SU-DHL-6 (cell line): Measurements from ENCODE around the gene CYB5A.

ENCODE experiments used
- H2AFZ ChIP-seq: fragments of 200-600 bp; sonication (generic); 2 replicates; pipeline ENCODE4 v1.6.1; 2014; ENCODE audit warnings: low read depth, mild to moderate bottlenecking, moderate library complexity, mixed read lengths, antibody characterized with exemption, low read length; ENCODE audit not compliant: severe bottlenecking
- H3F3A ChIP-seq: fragments of 200-600 bp; shearing (Covaris generic); 2 replicates; pipeline ENCODE4 v1.6.0; 2016; ENCODE audit warnings: antibody characterized with exemption, mild to moderate bottlenecking; ENCODE audit not compliant: insufficient read depth
- H3K27ac ChIP-seq: fragments of 200-600 bp; sonication (generic); 2 replicates; pipeline ENCODE4 v1.5.1; 2016; ENCODE audit warnings: low read depth, mild to moderate bottlenecking, low read length, moderate library complexity, mixed read lengths
- H3K27me3 ChIP-seq: fragments of 200-600 bp; sonication (generic), shearing (Covaris generic); 2 replicates; pipeline ENCODE4 v1.6.0; 2014; ENCODE audit warnings: mild to moderate bottlenecking, low read length
- H3K36me3 ChIP-seq: fragments of 200-600 bp; sonication (generic); 2 replicates; pipeline ENCODE4 v1.6.1; 2014; ENCODE audit warnings: mild to moderate bottlenecking, low read length, mixed read lengths
- H3K4me2 ChIP-seq: fragments of 300-600, 200-600 bp; shearing (Covaris generic), sonication (generic); 2 replicates; pipeline ENCODE4 v1.6.0; 2014; ENCODE audit warnings: low read length, low read depth, mild to moderate bottlenecking; ENCODE audit not compliant: poor library complexity, severe bottlenecking
- H3K4me3 ChIP-seq: fragments of 200-600 bp; sonication (generic); 2 replicates; pipeline ENCODE4 v1.5.1; 2014; ENCODE audit warnings: antibody characterized with exemption, low read length, mild to moderate bottlenecking, mixed read lengths; ENCODE audit not compliant: insufficient read depth, poor library complexity, severe bottlenecking
- H3K79me2 ChIP-seq: fragments of 200-600 bp; sonication (generic); 2 replicates; pipeline ENCODE4 v1.6.1; 2014; ENCODE audit warnings: mild to moderate bottlenecking, low read length, moderate library complexity; ENCODE audit not compliant: insufficient read depth
- H3K9ac ChIP-seq: fragments of 200-600 bp; sonication (generic); 2 replicates; pipeline ENCODE4 v1.7.0; 2014; ENCODE audit warnings: mild to moderate bottlenecking, low read length
- H3K9me2 ChIP-seq: fragments of 200-600 bp; sonication (generic); replicated peaks from 2 replicates; pipeline ENCODE4 v1.6.1; 2014; ENCODE audit warnings: low read length; ENCODE audit not compliant: insufficient read depth
- H3K9me3 ChIP-seq: fragments of 200-600 bp; sonication (generic); 2 replicates; pipeline ENCODE4 v1.6.1; 2014; ENCODE audit warnings: low read length, mixed read lengths; ENCODE audit not compliant: insufficient read depth
- H4K20me1 ChIP-seq: fragments of 200-600 bp; sonication (generic); 2 replicates; pipeline ENCODE4 v1.6.1; 2014; ENCODE audit warnings: low read depth, mild to moderate bottlenecking, antibody characterized with exemption, low read length, moderate library complexity, mixed read lengths
- EZH2phosphoT487 ChIP-seq: fragments of 200-600 bp; sonication (generic), shearing (Covaris generic); conservative IDR thresholded peaks from 2 replicates; pipeline ENCODE4 v1.6.1; 2018; ENCODE audit warnings: mild to moderate bottlenecking, antibody characterized with exemption, low read length, moderate library complexity, mixed read lengths
- TF ChIP-seq, protein P1 (sequence below): fragments of 200-600 bp; sonication (generic); IDR thresholded peaks from one replicate; pipeline ENCODE4 v1.5.1; 2017; ENCODE audit warnings: antibody characterized with exemption, mild to moderate bottlenecking, low read length, moderate library complexity; ENCODE audit not compliant: insufficient read depth, poor library complexity, severe bottlenecking

The CYB5A gene

DNA sequence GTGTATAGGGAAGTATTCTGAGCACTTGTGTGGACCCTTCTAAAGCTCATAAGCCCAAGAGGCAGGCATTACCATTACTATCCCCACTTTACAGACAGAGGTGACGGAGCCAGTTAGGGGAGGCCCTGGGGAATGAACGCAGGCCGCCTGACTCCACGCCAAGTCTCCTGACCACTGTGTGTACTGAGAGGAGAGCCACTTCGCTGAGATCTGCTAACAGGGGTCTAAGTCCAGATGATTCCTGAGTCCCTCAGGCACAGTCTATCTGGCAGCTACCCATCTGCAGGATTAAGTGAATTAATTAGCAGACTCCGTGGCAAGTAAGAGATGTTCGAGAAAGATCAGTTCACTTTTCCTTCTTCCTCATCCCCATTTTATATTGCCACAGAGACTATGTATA, 13.7 kb downstream of the CYB5A start:
- Histone ChIP-seq H4K20me1 (no peaks in the 10 kb centered on the region), H3K9me3 (no peaks in the 10 kb centered on the region), H3K9me2 (no peaks in the 10 kb centered on the region), H3K4me3 (no peak overlapping the region), H3K4me2 (no peak overlapping the region), H3F3A (no peaks in the 10 kb centered on the region), H3K27me3 (no peaks in the 10 kb centered on the region), H3K36me3 (no peaks in the 10 kb centered on the region), H3K27ac (no peak overlapping the region), H3K79me2 (peaks cover 10% of the 10 kb centered on the region; the same call in 1 of the 2 replicates), H2AFZ (no peak overlapping the region), H3K9ac (no peak overlapping the region)
- no peak for TF ChIP-seq EZH2phosphoT487
- TF ChIP-seq, protein P1, sequence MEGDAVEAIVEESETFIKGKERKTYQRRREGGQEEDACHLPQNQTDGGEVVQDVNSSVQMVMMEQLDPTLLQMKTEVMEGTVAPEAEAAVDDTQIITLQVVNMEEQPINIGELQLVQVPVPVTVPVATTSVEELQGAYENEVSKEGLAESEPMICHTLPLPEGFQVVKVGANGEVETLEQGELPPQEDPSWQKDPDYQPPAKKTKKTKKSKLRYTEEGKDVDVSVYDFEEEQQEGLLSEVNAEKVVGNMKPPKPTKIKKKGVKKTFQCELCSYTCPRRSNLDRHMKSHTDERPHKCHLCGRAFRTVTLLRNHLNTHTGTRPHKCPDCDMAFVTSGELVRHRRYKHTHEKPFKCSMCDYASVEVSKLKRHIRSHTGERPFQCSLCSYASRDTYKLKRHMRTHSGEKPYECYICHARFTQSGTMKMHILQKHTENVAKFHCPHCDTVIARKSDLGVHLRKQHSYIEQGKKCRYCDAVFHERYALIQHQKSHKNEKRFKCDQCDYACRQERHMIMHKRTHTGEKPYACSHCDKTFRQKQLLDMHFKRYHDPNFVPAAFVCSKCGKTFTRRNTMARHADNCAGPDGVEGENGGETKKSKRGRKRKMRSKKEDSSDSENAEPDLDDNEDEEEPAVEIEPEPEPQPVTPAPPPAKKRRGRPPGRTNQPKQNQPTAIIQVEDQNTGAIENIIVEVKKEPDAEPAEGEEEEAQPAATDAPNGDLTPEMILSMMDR, result no peak

DNA sequence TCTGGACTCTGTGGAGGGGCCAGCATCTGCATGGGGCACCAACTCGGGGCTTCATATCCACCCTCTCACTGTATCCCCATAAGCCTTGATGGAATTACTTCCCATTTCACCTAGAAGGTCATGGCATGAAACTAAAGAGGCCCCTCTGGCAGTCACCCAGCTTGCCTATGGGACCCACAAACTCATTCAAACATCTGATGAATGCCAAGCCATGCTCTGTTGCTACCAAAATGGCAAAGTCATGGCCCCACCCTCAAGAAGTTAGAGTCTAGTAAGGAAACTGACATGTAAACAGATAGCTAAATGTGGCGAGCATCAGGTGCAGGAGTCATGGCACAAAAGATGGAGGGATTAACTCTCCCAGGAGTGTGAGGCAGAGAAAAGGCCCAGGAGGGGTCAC, 14.5 kb downstream of the CYB5A start:
- Histone ChIP-seq H3K9me2 (no peaks in the 10 kb centered on the region), H3K9ac (no peak overlapping the region), H3K27ac (no peak overlapping the region), H3F3A (no peaks in the 10 kb centered on the region), H3K9me3 (no peaks in the 10 kb centered on the region), H3K36me3 (no peaks in the 10 kb centered on the region), H3K27me3 (no peaks in the 10 kb centered on the region), H4K20me1 (no peaks in the 10 kb centered on the region), H2AFZ (no peak overlapping the region), H3K4me3 (no peak overlapping the region), H3K4me2 (no peak overlapping the region), H3K79me2 (peaks cover 10% of the 10 kb centered on the region; the same call in 1 of the 2 replicates)
- TF ChIP-seq EZH2phosphoT487, result no peak
- TF ChIP-seq, protein P1, result no peak

DNA sequence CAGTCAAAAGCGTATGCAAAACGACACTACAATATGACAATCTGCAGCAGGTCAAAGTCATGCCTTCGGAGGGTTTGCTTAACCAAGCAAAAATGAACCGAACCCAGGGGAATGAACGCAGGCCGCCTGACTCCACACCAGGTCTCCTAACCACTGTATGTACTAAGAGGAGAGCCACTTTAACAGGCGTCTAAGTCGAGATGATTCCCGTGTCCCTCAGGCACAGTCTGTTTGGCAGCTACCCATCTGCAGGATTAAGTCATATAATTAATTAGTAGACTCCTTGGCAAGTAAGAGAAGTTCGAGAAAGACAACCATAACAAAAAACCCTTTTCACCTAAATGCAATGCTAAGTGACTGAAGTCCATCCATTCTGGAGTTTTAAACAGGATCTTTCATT, 15.2 kb downstream of the CYB5A start:
- H3K4me3 ChIP-seq, result no peak overlapping the region
- H4K20me1 ChIP-seq, result no peaks in the 10 kb centered on the region

More for the DNA sequence above, 15.2 kb downstream of the CYB5A start:
- Histone ChIP-seq H2AFZ (no peak overlapping the region), H3K4me2 (no peak overlapping the region), H3K9me2 (no peaks in the 10 kb centered on the region), H3K36me3 (no peaks in the 10 kb centered on the region), H3K79me2 (peaks cover 10% of the 10 kb centered on the region; the same call in 1 of the 2 replicates), H3K27me3 (no peaks in the 10 kb centered on the region), H3K27ac (no peak overlapping the region), H3K9me3 (no peaks in the 10 kb centered on the region), H3F3A (no peaks in the 10 kb centered on the region), H3K9ac (no peak overlapping the region)
- TF ChIP-seq EZH2phosphoT487, result no peak
- TF ChIP-seq, protein P1, result no peak
